GM19238 (cell line): ENCODE data around the gene P2RY10.
A peak's percentile ranks its signal among the peaks of the same experiment; 100 is the strongest.
"Not testable (repeated sequence)": the region's sequence is repeated elsewhere in the genome, so short reads cannot be mapped to it uniquely, and the experiment has no call there.

Experiments used
- DNase-seq: peaks from one replicate; pipeline ENCODE4 v3.0.0; 2011; ENCODE audit warnings: low spot score; ENCODE audit not compliant: insufficient read length

Gene P2RY10

GRCh38 chrX:78945186-78945912 is at the start of gene P2RY10:
Gene P2RY10 (plus strand): TSS chrX:78945391. CDS start chrX:78960521, 15,130 bp downstream.
- no peak for DNase-seq

- no peak for DNase-seq
Measured at GRCh38 chrX:78922754-78923153, 22.4 kb upstream of the P2RY10 start.

GRCh38 chrX:78923198-78924015 is 21.8 kb upstream of the P2RY10 start:
- DNase-seq: peak; percentile 23

DNA sequence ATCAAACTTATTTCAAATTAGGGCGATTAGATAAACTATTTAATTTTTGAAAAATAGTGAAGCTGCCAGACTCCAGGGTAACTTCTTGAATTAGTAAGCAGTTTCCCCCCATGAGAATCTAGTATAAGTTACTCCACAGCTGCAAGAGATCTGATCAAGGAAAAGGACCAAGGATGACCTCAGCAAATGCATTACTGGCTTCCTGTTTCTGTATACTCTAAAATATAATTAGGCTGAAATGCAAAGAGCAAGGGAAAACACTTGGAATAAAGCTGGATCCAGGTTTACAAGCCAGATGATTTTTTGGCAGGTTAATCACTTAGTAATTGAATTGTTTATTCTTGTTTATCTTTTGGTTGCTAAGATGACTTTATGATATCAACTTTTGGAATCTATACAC is 13.4 kb upstream of the P2RY10 start:
- DNase-seq: no peak

GRCh38 chrX:78934866-78935265 is 10.3 kb upstream of the P2RY10 start:
- no peak for DNase-seq

DNA sequence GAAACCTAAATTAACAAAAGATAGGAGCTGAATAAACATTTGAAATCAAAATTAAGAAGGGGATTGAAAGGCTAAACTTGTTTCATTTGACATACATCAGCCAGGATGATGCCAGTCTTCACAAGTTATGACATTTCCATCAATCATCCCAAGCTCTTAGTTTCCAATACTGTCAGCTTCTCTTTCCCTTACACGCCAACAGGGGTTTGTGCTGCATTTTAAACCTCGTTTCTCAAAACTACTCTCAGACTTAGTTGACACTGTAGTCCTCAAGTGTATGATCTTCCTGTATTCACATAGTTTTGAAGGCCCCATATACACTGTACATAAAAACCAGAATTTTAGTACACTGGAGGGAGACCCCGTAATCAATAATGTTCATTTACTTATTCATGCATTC is 840 bp upstream of the P2RY10 start:
- DNase-seq: no peak

DNA sequence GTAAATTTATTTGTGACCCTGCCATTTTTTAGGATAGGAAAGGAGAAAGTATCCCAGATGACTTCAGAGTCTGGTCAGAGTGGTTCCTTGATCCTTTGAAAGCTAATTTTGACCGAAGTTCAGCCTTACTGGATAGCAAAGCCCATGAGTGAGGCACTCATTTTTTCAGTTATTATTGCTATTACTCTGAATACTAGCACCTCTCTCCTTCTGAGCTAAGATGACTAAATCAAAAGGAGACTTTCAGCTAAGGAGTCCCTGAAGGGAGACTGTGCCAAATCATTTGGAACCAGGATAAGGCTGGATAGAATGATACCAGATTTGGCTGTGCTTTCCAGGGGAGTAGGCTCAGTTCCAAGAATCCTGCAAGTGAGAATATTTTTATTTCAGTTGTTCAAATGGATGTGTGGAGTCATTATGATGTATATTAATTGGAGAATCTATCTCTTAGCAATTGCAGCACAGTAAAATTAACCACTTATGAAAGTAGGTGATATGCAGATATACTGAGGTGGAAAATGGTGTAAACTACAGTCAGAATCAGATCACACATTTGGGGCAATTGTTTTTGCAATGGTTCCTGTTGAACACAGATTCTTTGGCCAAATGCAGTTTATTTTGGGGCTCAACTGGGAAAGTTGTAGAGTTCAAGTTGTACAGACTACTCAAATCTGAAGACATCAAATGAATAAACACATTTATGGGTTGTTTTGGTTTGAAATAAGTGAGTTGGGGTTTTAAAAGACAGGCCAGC is 1.2 kb downstream of the P2RY10 start:
- no peak for DNase-seq

- DNase-seq: no peak
Measured at GRCh38 chrX:78950009-78950835, 5.0 kb downstream of the P2RY10 start.

DNA sequence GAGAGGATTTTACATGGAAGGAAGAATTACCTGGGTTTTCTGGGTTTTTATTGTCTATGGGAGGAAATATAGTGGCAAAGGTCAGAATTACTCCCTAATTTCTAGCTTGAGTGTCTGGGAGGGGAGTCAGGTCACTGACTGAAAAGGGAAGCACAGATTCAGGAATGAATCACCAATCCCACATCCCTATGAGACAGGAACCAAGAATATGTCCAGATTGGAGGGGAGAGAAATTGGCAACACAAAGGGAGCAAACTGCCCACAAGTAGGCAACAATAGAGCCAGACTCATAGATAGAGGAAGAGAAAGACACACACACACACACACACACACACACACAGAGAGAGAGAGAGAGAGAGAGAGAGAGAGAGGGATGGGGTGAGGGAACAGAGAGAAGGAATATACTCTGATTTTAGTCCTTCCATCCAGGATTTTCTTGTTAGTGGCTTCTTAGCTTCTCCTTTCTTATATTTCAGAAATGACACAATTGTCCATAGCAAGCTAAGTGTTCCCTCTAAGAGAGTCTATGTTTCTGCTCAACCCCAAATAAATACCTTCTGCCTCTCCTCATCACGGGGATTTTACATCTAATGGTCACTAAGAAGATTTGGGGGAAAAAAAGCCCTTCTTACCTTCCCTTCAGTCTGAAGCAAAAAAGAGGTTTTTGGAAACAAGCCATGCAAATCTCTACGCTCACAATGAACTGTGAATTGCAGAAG is 12.0 kb downstream of the P2RY10 start:
- no peak for DNase-seq

DNA sequence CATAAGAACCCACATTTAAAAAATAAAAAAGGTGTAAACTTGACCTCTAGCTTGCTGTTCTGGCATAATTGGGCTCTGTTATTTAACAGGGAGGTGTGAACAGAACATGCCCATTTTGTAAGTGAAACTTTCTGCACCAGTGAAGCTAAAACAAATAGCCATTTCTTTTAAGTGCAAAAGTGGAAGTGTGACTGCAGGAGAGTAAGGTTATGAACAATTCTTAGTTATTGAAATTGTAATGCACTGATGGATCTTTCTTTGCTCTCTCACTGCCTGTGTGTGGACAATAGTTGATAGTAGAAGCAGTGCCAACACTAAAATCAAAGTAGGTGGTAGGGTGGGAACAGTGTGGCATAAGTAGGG is 12.6 kb downstream of the P2RY10 start:
- no peak for DNase-seq

DNA sequence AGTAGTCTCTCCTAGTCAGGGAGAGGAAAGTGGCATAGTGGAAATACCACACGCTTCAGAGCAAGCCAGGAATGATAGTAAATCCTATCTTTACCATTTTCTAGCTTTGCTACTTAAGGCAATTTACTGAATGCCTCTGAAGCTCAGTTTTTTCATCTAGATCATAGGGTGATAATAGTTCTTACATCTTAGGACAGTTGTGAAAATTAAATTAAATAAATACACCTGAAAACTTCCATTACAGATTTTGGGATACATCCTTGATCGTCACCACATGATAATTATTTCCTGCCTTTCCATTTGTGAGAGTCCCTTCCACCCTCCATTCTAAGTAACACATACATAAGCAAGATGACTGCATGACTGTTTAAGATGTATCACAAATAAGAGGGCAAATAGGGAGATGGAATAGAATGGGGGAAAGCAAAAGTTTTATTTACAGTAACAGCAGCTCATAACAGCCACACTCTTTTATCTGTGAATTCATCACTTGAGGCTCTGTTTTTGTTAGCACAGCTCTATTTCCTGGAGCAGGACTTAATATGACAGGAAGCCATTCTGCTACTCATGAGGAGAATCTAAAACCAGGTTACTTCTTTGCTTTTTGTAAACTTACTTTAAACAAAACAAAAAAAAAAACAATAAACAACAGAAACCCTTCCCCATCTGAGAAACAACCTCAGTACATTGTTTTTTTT is 13.4 kb downstream of the P2RY10 start:
- no peak for DNase-seq

- no peak for DNase-seq
Measured at GRCh38 chrX:78960888-78961287, 15.7 kb downstream of the P2RY10 start.

DNA sequence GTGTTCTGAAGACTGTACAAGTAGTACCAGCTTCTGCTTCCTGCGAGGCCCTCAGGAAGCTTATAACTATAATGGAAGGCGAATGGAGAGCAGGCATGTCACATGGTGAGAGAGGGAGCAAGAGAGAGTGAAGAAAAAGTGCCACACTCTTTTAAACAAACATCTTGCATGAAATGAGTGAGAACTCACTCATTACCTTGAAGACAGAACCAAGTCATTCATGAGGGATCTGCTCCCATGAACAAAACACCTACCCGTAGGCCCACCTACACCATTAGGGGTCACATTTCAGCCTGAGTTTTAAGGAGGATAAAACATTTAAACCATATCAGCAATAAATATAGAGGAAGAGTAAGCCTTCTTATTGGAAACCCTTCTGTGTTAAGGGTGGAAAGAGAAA is 19.4 kb downstream of the P2RY10 start:
- DNase-seq: no peak

- DNase-seq: peak; percentile 7
Measured at GRCh38 chrX:78979789-78980464, 34.7 kb downstream of the P2RY10 start.

DNA sequence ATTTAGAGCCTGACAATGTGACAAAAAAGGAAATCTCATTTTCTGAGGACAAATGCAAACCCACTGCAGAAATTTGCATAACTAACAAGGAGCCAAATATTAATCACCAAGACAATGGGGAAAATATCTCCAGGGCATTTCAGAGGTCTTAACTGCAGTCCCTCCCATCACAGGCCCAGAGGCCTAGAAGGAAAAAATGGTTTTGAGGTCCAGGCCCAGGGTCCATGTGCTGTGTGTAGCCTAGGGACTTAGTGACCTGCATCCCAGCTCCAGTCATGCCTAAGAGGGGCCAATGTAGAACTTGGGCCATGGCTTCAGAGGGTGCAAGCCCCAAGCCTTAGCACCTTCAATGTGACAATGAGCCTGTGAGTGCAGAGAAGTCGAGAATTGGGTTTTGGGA is 44.2 kb downstream of the P2RY10 start:
- no peak for DNase-seq

DNA sequence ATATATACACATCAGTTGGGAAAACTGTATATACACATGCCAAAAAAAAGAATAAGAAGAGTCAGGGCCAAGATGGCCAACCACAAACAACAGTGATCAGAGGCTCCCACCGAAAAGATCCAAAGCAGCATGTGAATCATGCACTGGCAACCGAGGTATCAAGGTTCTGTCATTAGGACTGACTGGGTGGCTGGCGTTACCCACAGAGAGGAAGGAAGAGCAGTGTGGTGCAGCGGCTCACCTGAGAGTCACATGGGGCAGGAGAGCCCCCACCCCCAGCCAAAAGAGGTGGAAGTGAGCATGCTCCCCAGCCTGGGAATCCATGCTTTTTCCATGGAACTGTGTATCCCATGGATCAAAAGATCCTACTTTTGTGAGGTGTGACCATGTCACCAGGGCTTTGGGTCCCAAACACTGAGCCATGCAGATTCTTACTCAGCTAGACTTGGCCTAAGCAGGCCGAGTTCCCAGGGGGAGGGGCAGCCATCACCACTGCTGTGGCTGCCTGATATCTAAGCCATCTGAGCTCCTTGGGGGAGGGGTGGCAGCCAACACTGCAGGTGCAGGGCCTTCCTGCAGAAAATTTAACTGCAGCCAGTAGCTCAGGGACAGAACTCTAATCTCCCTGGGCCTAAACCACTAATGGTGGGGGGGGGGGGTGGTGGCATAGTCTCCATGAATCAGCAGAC is 52.8 kb downstream of the P2RY10 start:
- no peak for DNase-seq

DNA sequence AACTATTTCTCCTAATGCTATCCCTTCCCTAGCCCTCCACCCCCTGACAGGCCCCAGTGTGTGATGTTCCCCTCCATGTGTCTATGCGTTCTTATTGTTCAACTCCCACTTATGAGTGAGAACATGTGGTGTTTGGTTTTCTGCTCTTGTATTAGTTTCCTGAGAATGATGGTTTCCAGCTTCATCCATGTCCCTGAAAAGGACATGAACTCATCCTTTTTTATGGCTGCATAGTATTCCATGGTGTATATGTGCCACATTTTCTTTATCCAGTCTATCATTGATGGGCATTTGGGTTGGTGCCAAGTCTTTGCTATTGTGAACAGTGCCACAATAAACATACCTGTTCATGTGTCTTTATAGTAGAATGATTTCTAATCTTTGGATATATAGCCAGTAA is 62.3 kb downstream of the P2RY10 start:
- not testable (repeated sequence) for DNase-seq
